ENCODE results near the gene NRCAM. TPM values are rescaled to one million over a fixed set of nuclear protein-coding genes. Genes with fewer than 3 reads are reported as not detected.

NRCAM gene
- total and polyA plus RNA-seq, 10 of the 15 experiments (the other 5 are each of a cell fraction or from before 2014, with no cell fraction given), result 0.30 to 2.0 (median 1.0) TPM

DNA sequence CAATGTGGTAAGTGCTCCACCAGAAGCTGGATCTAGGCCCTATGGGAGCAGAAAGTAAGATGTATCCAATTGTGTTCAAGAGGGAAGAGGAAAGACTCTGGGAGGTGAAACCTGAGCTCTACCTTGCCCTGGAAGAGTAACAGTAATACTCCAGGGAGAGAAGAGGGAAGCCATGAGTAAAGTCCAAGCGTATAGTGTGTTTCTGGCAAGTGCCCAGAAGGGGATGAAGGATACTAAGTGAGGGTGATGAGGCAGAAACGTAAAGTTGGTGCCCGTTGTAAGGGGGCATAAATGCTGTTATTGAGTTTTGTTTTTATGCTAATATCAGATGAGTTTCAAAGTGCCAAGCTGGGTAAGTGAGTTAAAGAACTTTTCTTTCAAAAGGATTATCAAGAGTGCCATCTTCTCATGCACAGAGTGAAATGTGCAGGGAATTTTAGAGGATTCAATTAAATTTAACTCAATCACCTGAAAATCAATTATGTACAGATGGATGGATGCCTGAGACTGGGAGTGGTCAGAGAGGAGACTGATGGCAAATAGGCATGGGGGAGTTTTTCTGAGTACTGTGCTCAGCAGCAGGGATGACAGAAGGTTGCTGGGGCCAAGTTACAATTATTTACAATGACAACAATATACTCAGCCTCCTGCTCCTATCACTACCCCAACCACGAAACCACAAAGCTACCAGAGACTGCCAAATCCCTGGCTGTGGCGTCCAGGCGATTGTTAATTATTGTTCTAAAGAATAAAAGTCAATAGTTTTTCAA, 202.8 kb downstream of the NRCAM start:
- SMC1A ChIA-PET (ENCODE audit: uncharacterized antibody, unreplicated experiment), result interaction anchor here (0.8 to 2.2 kb wide), 7 partner anchors 13 to 220 kb away, joined by 3 to 6 read pairs (median 3); no protein-coding TSS in a partner anchor
- Histone ChIP-seq H3K4me2 (ENCODE audit: control insufficient read depth, insufficient read depth) (no peak overlapping the region), H3K36me3 (ENCODE audit: control insufficient read depth in 2 of 2, insufficient read depth in 2 of 2, low read length in 1 of 2) (no peaks in the 10 kb centered on the region), H3K9me3 (replicated peaks; ENCODE audit: control insufficient read depth, insufficient read depth, low read length) (no peaks in the 10 kb centered on the region), H2AFZ (ENCODE audit: control insufficient read depth, low read depth, low read length) (no peak overlapping the region), H3K4me1 (ENCODE audit: control insufficient read depth, insufficient read depth, low read length) (no peaks in the 10 kb centered on the region), H3K4me3 (no peak overlapping the region), H3K27ac (ENCODE audit: control insufficient read depth, insufficient read depth) (no peak overlapping the region), H3K9ac (ENCODE audit: control insufficient read depth, insufficient read depth, low read length) (no peak overlapping the region), H3K27me3 (replicated peaks in 1 of 2; ENCODE audit: control insufficient read depth in 2 of 2, insufficient read depth in 2 of 2, low read length in 1 of 2) (no peaks in the 10 kb centered on the region), H3K79me2 (ENCODE audit: control insufficient read depth, insufficient read depth, low read length) (no peaks in the 10 kb centered on the region), H4K20me1 (ENCODE audit: control insufficient read depth, insufficient read depth) (no peaks in the 10 kb centered on the region)
- POLR2A ChIA-PET, result no interaction called here
- WGBS (ENCODE audit: insufficient coverage, insufficient replicate concordance, low lambda C conversion rate, missing lambda C conversion rate), result 10% methylated on average over 6 of the region's 6 CpGs
- ATAC-seq, result no peak
- BruUV-seq (replicated peaks), result no TSS peak
- no peak for DNase-seq (ENCODE audit: low read depth, low spot score)
- TF ChIP-seq JUNB (IDR thresholded peaks at IDR 0.05) (no peak), TCF12 (IDR thresholded peaks at IDR 0.05; ENCODE audit: low read depth, low read length) (no peak)
- in situ Hi-C loops (cut with MboI) (no loop called here), intact Hi-C loops (cut with micrococcal nuclease; ENCODE audit: unreplicated experiment) (no loop called here)
- CTCF ChIA-PET, result interaction anchor here (0.6 to 2.9 kb wide), 4 partner anchors 11 to 314 kb away, joined by 3 to 8 read pairs (median 3); no protein-coding TSS in a partner anchor
- RAD21 ChIA-PET (ENCODE audit: unreplicated experiment), result interaction anchor here (0.9 kb wide), 1 partner anchor 69 kb away, joined by 3 read pairs; no protein-coding TSS in a partner anchor
- no peak for FAIRE-seq

DNA sequence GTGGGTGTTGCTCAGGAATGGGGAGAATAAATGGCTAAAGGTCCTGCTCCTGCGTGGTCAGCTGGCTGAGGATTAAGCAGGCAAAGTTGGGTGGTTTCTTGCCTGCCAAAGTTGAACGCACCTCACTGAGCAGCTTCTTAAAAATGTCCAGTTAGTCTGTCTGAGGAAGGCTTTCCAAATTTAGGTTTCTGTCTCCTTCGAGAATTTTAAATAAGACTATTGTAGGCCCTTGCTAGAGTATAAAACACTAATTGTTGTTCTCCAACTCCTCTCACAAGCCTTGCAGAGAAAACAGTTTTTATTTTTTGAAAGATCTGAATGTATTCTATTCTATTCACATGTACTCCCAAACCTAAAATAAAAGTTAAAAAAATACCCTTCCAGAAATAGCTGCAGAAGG, 204.1 kb downstream of the NRCAM start:
- FAIRE-seq (no peak), DNase-seq (ENCODE audit: low read depth, low spot score) (no peak), ATAC-seq (no peak)
- in situ Hi-C loops (cut with MboI) (no loop called here), intact Hi-C loops (cut with micrococcal nuclease; ENCODE audit: unreplicated experiment) (no loop called here)
- RAD21 ChIA-PET (ENCODE audit: unreplicated experiment), result no interaction called here
- Histone ChIP-seq H3K4me1 (ENCODE audit: control insufficient read depth, insufficient read depth, low read length) (no peaks in the 10 kb centered on the region), H3K27me3 (replicated peaks in 1 of 2; ENCODE audit: control insufficient read depth in 2 of 2, insufficient read depth in 2 of 2, low read length in 1 of 2) (no peaks in the 10 kb centered on the region), H2AFZ (ENCODE audit: control insufficient read depth, low read depth, low read length) (no peak overlapping the region), H3K9ac (ENCODE audit: control insufficient read depth, insufficient read depth, low read length) (no peak overlapping the region), H3K36me3 (ENCODE audit: control insufficient read depth in 2 of 2, insufficient read depth in 2 of 2, low read length in 1 of 2) (no peaks in the 10 kb centered on the region), H3K4me3 (no peak overlapping the region), H3K27ac (ENCODE audit: control insufficient read depth, insufficient read depth) (no peak overlapping the region), H3K4me2 (ENCODE audit: control insufficient read depth, insufficient read depth) (no peak overlapping the region), H4K20me1 (ENCODE audit: control insufficient read depth, insufficient read depth) (no peaks in the 10 kb centered on the region), H3K79me2 (ENCODE audit: control insufficient read depth, insufficient read depth, low read length) (no peaks in the 10 kb centered on the region), H3K9me3 (replicated peaks; ENCODE audit: control insufficient read depth, insufficient read depth, low read length) (no peaks in the 10 kb centered on the region)
- SMC1A ChIA-PET (ENCODE audit: uncharacterized antibody, unreplicated experiment), result interaction anchor here (1.0 to 2.2 kb wide), 7 partner anchors 12 to 102 kb away, joined by 3 to 6 read pairs (median 3); no protein-coding TSS in a partner anchor
- CTCF ChIA-PET, result interaction anchor here (0.8 to 2.9 kb wide), 4 partner anchors 9 to 69 kb away, joined by 3 to 8 read pairs (median 3); no protein-coding TSS in a partner anchor
- POLR2A ChIA-PET, result no interaction called here
- 33% methylated on average over 3 of the region's 3 CpGs for WGBS (ENCODE audit: insufficient coverage, insufficient replicate concordance, low lambda C conversion rate, missing lambda C conversion rate)
- BruUV-seq (replicated peaks), result no TSS peak
- TF ChIP-seq, protein P1, sequence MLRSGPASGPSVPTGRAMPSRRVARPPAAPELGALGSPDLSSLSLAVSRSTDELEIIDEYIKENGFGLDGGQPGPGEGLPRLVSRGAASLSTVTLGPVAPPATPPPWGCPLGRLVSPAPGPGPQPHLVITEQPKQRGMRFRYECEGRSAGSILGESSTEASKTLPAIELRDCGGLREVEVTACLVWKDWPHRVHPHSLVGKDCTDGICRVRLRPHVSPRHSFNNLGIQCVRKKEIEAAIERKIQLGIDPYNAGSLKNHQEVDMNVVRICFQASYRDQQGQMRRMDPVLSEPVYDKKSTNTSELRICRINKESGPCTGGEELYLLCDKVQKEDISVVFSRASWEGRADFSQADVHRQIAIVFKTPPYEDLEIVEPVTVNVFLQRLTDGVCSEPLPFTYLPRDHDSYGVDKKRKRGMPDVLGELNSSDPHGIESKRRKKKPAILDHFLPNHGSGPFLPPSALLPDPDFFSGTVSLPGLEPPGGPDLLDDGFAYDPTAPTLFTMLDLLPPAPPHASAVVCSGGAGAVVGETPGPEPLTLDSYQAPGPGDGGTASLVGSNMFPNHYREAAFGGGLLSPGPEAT (IDR thresholded peaks at IDR 0.05; ENCODE audit: low read depth), result no peak
- TF ChIP-seq RBBP5 (conservative IDR thresholded peaks at IDR 0.05) (no peak), IRF4 (IDR thresholded peaks at IDR 0.05; ENCODE audit: low read depth, low read length) (no peak), JUND (IDR thresholded peaks at IDR 0.05; ENCODE audit: low read depth, low read length) (no peak), MTA3 (IDR thresholded peaks at IDR 0.05; ENCODE audit: borderline replicate concordance, low read length) (no peak), TCF12 (IDR thresholded peaks at IDR 0.05; ENCODE audit: low read depth, low read length) (no peak), SMC3 (IDR thresholded peaks at IDR 0.05; ENCODE audit: borderline replicate concordance, low read length) (no peak), ZNF384 (IDR thresholded peaks at IDR 0.05; ENCODE audit: borderline replicate concordance, low read depth, low read length) (no peak), NBN (IDR thresholded peaks at IDR 0.05) (no peak), CBX3 (IDR thresholded peaks at IDR 0.05; ENCODE audit: borderline replicate concordance, low read depth) (no peak), CREB1 (IDR thresholded peaks at IDR 0.05; ENCODE audit: low read depth) (no peak), SIN3A (IDR thresholded peaks at IDR 0.05; ENCODE audit: low read depth, low read length) (no peak), SREBF2 (IDR thresholded peaks at IDR 0.05; ENCODE audit: low read length) (no peak)
